Suprapubic skin (tissue), 3 donors: ENCODE results near the gene ITIH5.

Experiments used
- CTCF ChIP-seq, 2 donors: fragments of 200-600 bp in 1 of 2; fragments of 450-650 bp in 1 of 2; sonication (generic) in 1 of 2; IDR thresholded peaks; one replicate each; pipeline ENCODE4 v1.5.1; 2016 to 2019; ENCODE audit warnings: antibody characterized with exemption in 2 of 2, mild to moderate bottlenecking in 1 of 2, moderate library complexity in 1 of 2
- POLR2A ChIP-seq, 2 donors: fragments of 450-650 bp; IDR thresholded peaks; one replicate each; pipeline ENCODE4 v1.6.1; 2017; ENCODE audit warnings: antibody characterized with exemption in 2 of 2, mild to moderate bottlenecking in 2 of 2, moderate library complexity in 2 of 2

- no peak for TF ChIP-seq POLR2A (IDR thresholded peaks at IDR 0.05)
- no peak for TF ChIP-seq CTCF (IDR thresholded peaks at IDR 0.05)
Measured at GRCh38 chr10:7587865-7588188, 78.9 kb downstream of the ITIH5 start.
